Mesodermal cell (in vitro differentiated cells): ENCODE data around the gene CHAD.

Experiments
- H3K27ac ChIP-seq: 2 replicates; pipeline ENCODE4 v1.7.0; 2013; ENCODE audit warnings: mild to moderate bottlenecking, low read depth, low read length, moderate library complexity; ENCODE audit not compliant: severe bottlenecking
- H3K36me3 ChIP-seq: 2 replicates; pipeline ENCODE4 v1.7.1; 2013; ENCODE audit warnings: mild to moderate bottlenecking, low read length, moderate library complexity; ENCODE audit not compliant: control insufficient read depth, insufficient read depth
- H3K4me1 ChIP-seq: one replicate; pipeline ENCODE4 v1.7.1; 2013; ENCODE audit warnings: mild to moderate bottlenecking, low read length; ENCODE audit not compliant: insufficient read depth, control insufficient read depth, poor library complexity, severe bottlenecking
- H3K4me3 ChIP-seq: 2 replicates; pipeline ENCODE4 v1.7.0; 2013; ENCODE audit warnings: low read length, control low read depth, mild to moderate bottlenecking; ENCODE audit not compliant: insufficient read depth, poor library complexity, severe bottlenecking; ENCODE audit errors: extremely low read depth
- H3K9me3 ChIP-seq: 2 replicates; pipeline ENCODE4 v1.7.1; 2013; ENCODE audit warnings: mild to moderate bottlenecking, low read length, moderate library complexity; ENCODE audit not compliant: control insufficient read depth
- WGBS, 2 experiments: methylation state at CpG; one replicate each; pipeline ENCODE4 v1.1.5; 2013; ENCODE audit warnings: missing lambda C conversion rate in 2 of 2; ENCODE audit not compliant: insufficient coverage in 2 of 2; 5-methylcytosine and 5-hydroxymethylcytosine counted together

CHAD gene

GRCh38 chr17:50453901-50454300 is 14.8 kb downstream of the CHAD start:
- 92% methylated on average over 2 of the region's 3 CpGs; no CpG with 5 or more reads in 1 of the 2 experiments for WGBS, 2 experiments
- Histone ChIP-seq H3K4me3 (no peak overlapping the region), H3K27ac (no peak overlapping the region), H3K36me3 (no peaks in the 10 kb centered on the region), H3K9me3 (no peaks in the 10 kb centered on the region), H3K4me1 (peaks cover under 1% of the 10 kb centered on the region)

DNA sequence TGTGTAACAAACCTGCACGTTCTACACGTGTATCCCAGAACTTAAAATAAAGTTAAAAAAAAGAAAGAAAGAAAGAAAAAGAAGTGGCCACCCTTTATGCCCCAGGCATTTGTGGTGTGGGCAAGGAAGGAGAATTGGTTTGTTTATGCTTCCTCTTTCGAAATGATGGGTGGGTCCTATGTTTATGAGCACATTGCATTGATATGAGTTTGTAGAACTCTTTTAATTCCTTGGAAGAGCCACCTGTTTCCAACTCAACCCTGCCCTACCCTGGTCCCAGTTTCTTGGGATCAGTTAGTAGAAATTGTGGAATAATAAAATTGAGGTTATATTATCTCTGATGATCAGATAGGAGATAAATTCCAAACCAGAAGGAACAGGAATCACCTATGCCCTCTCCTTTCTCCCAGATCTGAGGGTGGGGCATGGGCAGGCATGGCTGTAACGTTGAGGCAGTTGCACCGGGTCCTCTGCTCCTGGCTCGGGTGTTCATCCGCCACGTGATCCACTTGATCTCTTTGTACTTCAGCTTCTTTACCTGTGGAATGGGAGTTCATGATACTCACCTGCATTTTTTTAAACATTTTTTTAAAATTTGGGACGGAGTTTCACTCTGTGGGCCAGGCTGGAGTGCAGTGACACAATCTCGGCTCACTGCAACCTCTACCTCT is 15.9 kb downstream of the CHAD start:
- no peaks in the 10 kb centered on the region for H3K36me3 ChIP-seq
- no peaks in the 10 kb centered on the region for H3K9me3 ChIP-seq
- no peak overlapping the region for H3K4me3 ChIP-seq
- H3K4me1 ChIP-seq: no peaks in the 10 kb centered on the region
- no peak overlapping the region for H3K27ac ChIP-seq
- WGBS, 2 experiments: 85 to 95% methylated on average over 8 of the region's 10 CpGs

GRCh38 chr17:50451943-50452629 is 16.6 kb downstream of the CHAD start:
- WGBS, 2 experiments: 83 to 91% methylated on average over 4 to 6 of the region's 7 CpGs

GRCh38 chr17:50448643-50449042 is 20.0 kb downstream of the CHAD start:
- Histone ChIP-seq H3K27ac (no peak overlapping the region), H3K36me3 (no peaks in the 10 kb centered on the region), H3K9me3 (no peaks in the 10 kb centered on the region), H3K4me1 (no peaks in the 10 kb centered on the region), H3K4me3 (no peak overlapping the region)
- WGBS, 2 experiments: 89 to 100% methylated on average over 1 of the region's 2 CpGs

More at GRCh38 chr17:50451943-50452629, 16.6 kb downstream of the CHAD start:
- Histone ChIP-seq H3K4me3 (no peak overlapping the region), H3K27ac (no peak overlapping the region), H3K9me3 (no peaks in the 10 kb centered on the region), H3K4me1 (no peaks in the 10 kb centered on the region), H3K36me3 (no peaks in the 10 kb centered on the region)

DNA sequence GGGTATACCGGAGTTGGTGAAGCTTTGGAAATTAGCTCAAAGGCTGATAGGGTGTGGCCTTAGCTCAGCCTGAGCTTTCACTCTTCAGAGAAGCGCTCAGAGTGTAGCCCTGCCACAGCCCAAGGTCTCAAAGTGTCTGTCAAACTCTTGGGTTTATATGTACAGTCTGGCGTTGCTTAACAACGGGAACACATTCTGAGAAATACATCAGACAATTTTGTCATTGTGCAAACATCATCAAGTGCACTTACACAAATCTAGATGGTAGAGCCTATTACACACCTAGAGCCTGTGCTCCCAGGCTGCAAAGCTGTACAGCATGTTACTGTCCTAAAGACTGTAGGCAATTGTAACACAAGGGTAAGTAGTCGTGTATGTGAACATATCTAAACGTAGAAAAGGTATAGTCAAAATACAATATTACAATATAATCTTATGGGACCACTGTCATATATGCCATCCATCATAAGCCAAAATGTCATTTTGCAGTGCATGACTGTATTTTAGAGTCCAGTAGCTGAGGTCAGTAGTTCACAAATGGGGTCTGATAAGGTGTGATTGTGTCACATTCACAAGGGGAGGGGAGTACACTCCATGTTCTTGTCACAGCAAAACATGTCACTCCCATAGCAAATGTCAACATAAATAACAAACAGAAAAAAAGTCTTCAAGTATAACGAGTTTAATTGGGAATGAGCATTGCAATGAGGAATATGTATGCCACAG is 20.6 kb downstream of the CHAD start:
- Histone ChIP-seq H3K9me3 (no peaks in the 10 kb centered on the region), H3K4me1 (no peaks in the 10 kb centered on the region), H3K36me3 (no peaks in the 10 kb centered on the region), H3K27ac (no peak overlapping the region), H3K4me3 (no peak overlapping the region)
- WGBS, 2 experiments: 93 to 100% methylated on average over 3 to 4 of the region's 7 CpGs

- no peaks in the 10 kb centered on the region for H3K36me3 ChIP-seq
- no peaks in the 10 kb centered on the region for H3K9me3 ChIP-seq
- H3K4me1 ChIP-seq: no peaks in the 10 kb centered on the region
- H3K4me3 ChIP-seq: no peak overlapping the region
- H3K27ac ChIP-seq: no peak overlapping the region
- WGBS, 2 experiments: 88% methylated on average over 1 of the region's 1 CpG; no CpG with 5 or more reads in 1 of the 2 experiments
These were observed 22.9 kb downstream of the CHAD start for GRCh38 chr17:50445730-50446325.

DNA sequence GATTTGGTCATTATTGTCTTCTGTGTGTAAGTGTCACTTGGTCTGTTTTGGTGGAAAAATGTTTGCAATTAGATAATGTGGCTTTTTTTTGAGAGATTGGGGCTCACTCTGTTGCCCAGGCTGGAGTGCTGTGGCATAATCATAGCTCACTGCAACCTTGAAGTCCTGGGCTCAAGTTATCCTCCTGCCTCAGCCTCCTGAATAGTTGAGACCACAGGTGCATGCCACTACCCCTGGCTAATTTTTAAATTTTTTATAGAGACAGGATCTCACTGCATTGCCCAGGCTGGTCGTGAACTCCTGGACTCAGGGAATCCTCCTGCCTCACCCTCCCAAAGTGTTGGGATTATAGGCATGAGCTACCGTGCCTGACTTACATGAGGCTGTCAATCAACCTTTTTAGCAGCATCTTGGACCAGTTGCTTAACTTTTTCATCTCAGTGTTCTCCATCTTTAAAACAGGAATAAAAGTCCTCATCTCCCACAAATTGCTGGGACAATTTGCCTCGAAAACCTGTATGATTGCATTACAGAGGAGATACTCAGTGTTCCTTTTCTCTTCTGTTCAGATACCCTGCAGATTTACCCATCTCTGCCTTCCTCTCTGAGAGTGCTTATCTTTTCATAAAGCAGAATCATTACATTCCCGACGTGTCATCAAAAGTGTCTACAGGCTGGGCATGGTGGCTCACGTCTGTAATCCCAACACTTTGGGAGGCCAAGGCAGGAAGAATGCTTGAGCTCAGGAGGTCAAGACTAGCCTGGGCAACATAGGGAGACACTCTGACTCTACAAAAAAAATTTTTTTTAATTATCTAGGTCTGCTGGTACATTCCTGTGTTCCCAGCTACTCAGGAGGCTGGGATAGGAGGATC is 23.6 kb downstream of the CHAD start:
- no peaks in the 10 kb centered on the region for H3K4me1 ChIP-seq
- 88 to 94% methylated on average over 5 to 6 of the region's 6 CpGs for WGBS, 2 experiments
- no peak overlapping the region for H3K27ac ChIP-seq
- no peaks in the 10 kb centered on the region for H3K9me3 ChIP-seq
- no peaks in the 10 kb centered on the region for H3K36me3 ChIP-seq
- no peak overlapping the region for H3K4me3 ChIP-seq

GRCh38 chr17:50443505-50443974 is 25.1 kb downstream of the CHAD start:
- H3K4me1 ChIP-seq: no peaks in the 10 kb centered on the region
- H3K27ac ChIP-seq: no peak overlapping the region
- no peak overlapping the region for H3K4me3 ChIP-seq
- 83 to 86% methylated on average over 2 of the region's 3 CpGs for WGBS, 2 experiments
- H3K9me3 ChIP-seq: no peaks in the 10 kb centered on the region
- no peaks in the 10 kb centered on the region for H3K36me3 ChIP-seq

DNA sequence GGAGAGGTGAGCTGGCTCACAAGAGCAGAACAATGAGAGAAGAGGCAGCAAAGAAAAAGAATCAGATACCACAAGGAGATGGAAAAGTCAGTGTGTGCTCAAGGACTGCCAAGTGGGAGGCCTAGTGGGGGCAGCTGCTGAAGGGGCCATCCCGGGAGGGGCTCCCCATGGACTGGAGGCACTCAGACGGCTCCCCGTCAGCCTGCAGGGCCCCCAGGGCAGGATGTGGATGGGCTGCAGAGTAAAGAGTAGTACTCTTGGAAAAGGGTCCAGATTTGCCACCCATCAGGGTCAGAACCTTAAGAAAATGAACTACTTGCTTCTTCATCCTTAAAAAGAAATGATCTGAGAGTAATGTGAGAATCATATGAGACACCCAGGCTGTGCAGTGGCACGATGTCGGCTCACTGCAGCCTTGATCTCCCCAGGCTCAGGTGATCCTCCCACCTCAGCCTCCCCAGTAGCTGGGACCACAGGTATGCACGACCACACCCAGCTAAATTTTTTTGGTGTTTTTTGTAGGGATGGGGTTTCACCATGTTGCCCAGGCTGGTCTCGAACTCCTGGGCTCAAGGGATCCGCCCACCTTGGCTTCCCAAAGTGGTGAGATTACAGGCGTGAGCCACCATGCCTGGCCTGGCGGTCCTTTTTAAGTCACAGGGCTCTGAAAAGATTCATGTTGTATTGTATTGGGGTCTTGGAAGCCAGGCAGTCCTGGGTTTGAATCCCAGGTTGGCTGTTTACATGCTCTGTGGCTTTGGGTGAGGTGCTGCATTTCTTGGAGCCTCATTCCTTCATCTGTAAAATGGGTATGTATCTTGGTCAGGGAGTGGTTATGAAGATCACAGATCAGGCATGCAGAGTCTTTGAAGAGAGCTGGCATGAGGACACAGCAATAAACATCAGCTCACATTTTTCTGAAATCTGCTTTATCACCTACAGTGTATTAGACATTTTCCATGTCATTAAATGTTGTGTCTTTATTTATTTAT is 27.5 kb downstream of the CHAD start:
- peaks cover 3% of the 10 kb centered on the region for H3K36me3 ChIP-seq
- 96 to 100% methylated on average over 6 of the region's 10 CpGs for WGBS, 2 experiments
- no peaks in the 10 kb centered on the region for H3K4me1 ChIP-seq
- no peak overlapping the region for H3K27ac ChIP-seq
- H3K4me3 ChIP-seq: no peak overlapping the region
- no peaks in the 10 kb centered on the region for H3K9me3 ChIP-seq
